ENCODE measurements around the gene SYN1.

DNA sequence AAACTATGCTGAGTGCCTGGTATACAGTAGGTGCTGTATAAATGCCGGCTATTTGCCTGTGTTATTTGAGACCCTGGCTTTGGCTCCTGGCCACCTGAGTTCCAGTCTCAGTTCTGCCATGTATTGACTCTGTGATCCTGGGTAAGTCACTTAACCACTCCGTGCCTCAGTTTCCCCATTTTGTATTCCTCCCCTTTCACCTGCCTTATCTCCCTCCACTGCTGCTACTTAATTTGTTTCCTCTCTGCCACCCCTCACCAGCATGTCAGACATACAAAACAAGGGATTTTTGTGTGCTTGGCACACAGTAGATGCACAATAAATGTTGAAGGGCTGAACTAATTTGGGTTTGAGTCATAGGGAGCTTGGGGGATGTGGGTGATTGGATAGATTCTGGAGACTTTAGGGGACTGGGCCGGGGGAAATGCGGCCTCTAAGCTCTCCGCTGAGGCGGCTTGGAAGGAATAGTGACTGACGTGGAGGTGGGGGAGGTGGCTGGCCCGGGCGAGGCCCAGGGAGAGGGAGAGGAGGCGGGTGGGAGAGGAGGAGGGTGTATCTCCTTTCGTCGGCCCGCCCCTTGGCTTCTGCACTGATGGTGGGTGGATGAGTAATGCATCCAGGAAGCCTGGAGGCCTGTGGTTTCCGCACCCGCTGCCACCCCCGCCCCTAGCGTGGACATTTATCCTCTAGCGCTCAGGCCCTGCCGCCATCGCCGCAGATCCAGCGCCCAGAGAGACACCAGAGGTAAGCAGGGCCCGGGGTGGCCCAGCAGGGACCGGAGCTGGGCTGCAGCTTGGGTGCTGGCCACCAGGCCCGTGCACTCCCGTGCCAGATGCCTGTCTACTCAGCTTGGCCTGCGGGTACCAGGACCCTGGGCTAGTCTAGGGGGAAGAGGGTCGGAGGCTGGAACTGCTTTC, 37.7 kb downstream of the SYN1 start, which contains the start of gene TIMP1:
- TF ChIP-seq, protein P1, sequence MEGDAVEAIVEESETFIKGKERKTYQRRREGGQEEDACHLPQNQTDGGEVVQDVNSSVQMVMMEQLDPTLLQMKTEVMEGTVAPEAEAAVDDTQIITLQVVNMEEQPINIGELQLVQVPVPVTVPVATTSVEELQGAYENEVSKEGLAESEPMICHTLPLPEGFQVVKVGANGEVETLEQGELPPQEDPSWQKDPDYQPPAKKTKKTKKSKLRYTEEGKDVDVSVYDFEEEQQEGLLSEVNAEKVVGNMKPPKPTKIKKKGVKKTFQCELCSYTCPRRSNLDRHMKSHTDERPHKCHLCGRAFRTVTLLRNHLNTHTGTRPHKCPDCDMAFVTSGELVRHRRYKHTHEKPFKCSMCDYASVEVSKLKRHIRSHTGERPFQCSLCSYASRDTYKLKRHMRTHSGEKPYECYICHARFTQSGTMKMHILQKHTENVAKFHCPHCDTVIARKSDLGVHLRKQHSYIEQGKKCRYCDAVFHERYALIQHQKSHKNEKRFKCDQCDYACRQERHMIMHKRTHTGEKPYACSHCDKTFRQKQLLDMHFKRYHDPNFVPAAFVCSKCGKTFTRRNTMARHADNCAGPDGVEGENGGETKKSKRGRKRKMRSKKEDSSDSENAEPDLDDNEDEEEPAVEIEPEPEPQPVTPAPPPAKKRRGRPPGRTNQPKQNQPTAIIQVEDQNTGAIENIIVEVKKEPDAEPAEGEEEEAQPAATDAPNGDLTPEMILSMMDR (IDR thresholded peaks at IDR 0.05): peak in 2 of 4 experiments; percentile 15 to 25
- TF ChIP-seq POLR2AphosphoS5 (IDR thresholded peaks at IDR 0.05): peak; percentile 78
- no peak for TF ChIP-seq POLR2A (IDR thresholded peaks at IDR 0.05)
- TF ChIP-seq EP300 (IDR thresholded peaks at IDR 0.05): no peak
